ENCODE measurements around the gene FJX1.

Gene FJX1

GRCh38 chr11:35583126-35583525, 35.1 kb upstream of the FJX1 start:
- H3K4me3 ChIP-seq (replicated peaks; ENCODE audit: low read depth, low read length): no peak overlapping the region
- no peak for DNase-seq (ENCODE audit: extremely low read depth, insufficient read length)
- no peak for TF ChIP-seq CTCF (IDR thresholded peaks at IDR 0.05; ENCODE audit: insufficient read depth, low read length, poor library complexity, severe bottlenecking)
- H3K36me3 ChIP-seq (ENCODE audit: control insufficient read depth, insufficient read depth, low read length): no peaks in the 10 kb centered on the region
- H3K27me3 ChIP-seq (replicated peaks; ENCODE audit: control insufficient read depth, insufficient read depth, low read length): no peaks in the 10 kb centered on the region; the same call in 1 of the 2 replicates

- TF ChIP-seq CTCF (IDR thresholded peaks at IDR 0.05; ENCODE audit: insufficient read depth, low read length, poor library complexity, severe bottlenecking): no peak
- no peaks in the 10 kb centered on the region; the same call in 1 of the 2 replicates for H3K27me3 ChIP-seq (replicated peaks; ENCODE audit: control insufficient read depth, insufficient read depth, low read length)
- no peak overlapping the region for H3K4me3 ChIP-seq (replicated peaks; ENCODE audit: low read depth, low read length)
- H3K36me3 ChIP-seq (ENCODE audit: control insufficient read depth, insufficient read depth, low read length): no peaks in the 10 kb centered on the region
- DNase-seq (ENCODE audit: extremely low read depth, insufficient read length): no peak
Observed at GRCh38 chr11:35583843-35584242, 34.4 kb upstream of the FJX1 start.

GRCh38 chr11:35584321-35584720, 33.9 kb upstream of the FJX1 start:
- Histone ChIP-seq H3K27me3 (replicated peaks; ENCODE audit: control insufficient read depth, insufficient read depth, low read length) (no peaks in the 10 kb centered on the region; the same call in 1 of the 2 replicates), H3K4me3 (replicated peaks; ENCODE audit: low read depth, low read length) (no peak overlapping the region), H3K36me3 (ENCODE audit: control insufficient read depth, insufficient read depth, low read length) (no peaks in the 10 kb centered on the region)
- no peak for TF ChIP-seq CTCF (IDR thresholded peaks at IDR 0.05; ENCODE audit: insufficient read depth, low read length, poor library complexity, severe bottlenecking)
- no peak for DNase-seq (ENCODE audit: extremely low read depth, insufficient read length)

GRCh38 chr11:35585416-35585815, 32.8 kb upstream of the FJX1 start:
- H3K4me3 ChIP-seq (replicated peaks; ENCODE audit: low read depth, low read length): no peak overlapping the region
- DNase-seq (ENCODE audit: extremely low read depth, insufficient read length): no peak
- H3K27me3 ChIP-seq (replicated peaks; ENCODE audit: control insufficient read depth, insufficient read depth, low read length): no peaks in the 10 kb centered on the region; the same call in 1 of the 2 replicates
- no peaks in the 10 kb centered on the region for H3K36me3 ChIP-seq (ENCODE audit: control insufficient read depth, insufficient read depth, low read length)
- TF ChIP-seq CTCF (IDR thresholded peaks at IDR 0.05; ENCODE audit: insufficient read depth, low read length, poor library complexity, severe bottlenecking): no peak

- no peaks in the 10 kb centered on the region; the same call in 1 of the 2 replicates for H3K27me3 ChIP-seq (replicated peaks; ENCODE audit: control insufficient read depth, insufficient read depth, low read length)
- TF ChIP-seq CTCF (IDR thresholded peaks at IDR 0.05; ENCODE audit: insufficient read depth, low read length, poor library complexity, severe bottlenecking): no peak
- H3K36me3 ChIP-seq (ENCODE audit: control insufficient read depth, insufficient read depth, low read length): no peaks in the 10 kb centered on the region
- no peak for DNase-seq (ENCODE audit: extremely low read depth, insufficient read length)
- H3K4me3 ChIP-seq (replicated peaks; ENCODE audit: low read depth, low read length): no peak overlapping the region
Observed at GRCh38 chr11:35586222-35586621, 32.0 kb upstream of the FJX1 start.

- no peak for DNase-seq (ENCODE audit: extremely low read depth, insufficient read length)
- Histone ChIP-seq H3K4me3 (replicated peaks; ENCODE audit: low read depth, low read length) (no peak overlapping the region), H3K27me3 (replicated peaks; ENCODE audit: control insufficient read depth, insufficient read depth, low read length) (no peaks in the 10 kb centered on the region), H3K36me3 (ENCODE audit: control insufficient read depth, insufficient read depth, low read length) (no peaks in the 10 kb centered on the region)
- TF ChIP-seq CTCF (IDR thresholded peaks at IDR 0.05; ENCODE audit: insufficient read depth, low read length, poor library complexity, severe bottlenecking): no peak
Observed at GRCh38 chr11:35587972-35588371, 30.3 kb upstream of the FJX1 start.
